ENCODE data around the gene TMEM215. TPM values are rescaled to one million over a fixed set of nuclear protein-coding genes. Genes with fewer than 3 reads are reported as not detected.

TMEM215 gene
- total RNA-seq, 1 donor from 2014 or later, result not detected

DNA sequence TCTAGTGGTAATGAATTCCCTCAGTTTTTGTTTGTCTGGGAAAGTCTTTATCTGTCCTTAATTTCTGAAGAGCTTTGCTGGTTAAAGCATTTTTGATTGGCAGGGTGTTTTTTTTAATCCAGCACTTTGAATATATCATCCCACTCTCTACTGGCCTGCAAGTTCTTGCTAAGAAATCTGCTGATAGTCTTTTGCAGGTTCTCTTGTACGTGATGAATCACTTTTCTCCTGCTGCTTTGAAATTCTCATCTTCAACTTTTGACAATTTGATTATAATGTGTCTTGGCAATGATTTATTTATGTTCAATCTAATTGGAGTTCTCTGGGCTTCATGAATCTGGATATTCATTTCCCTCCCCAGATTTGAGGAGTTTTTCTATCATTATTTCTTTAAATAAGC is 8.1 kb upstream of the TMEM215 start:
- Mint-ChIP-seq H3K36me3 (no peaks in the 10 kb centered on the region), H3K27me3 (ENCODE audit: insufficient read depth, low read depth) (peaks cover 8% of the 10 kb centered on the region), H3K4me1 (no peaks in the 10 kb centered on the region), H3K9me3 (peaks cover 3% of the 10 kb centered on the region), H3K4me3 (no peak overlapping the region), H3K27ac (no peak overlapping the region)
- Histone ChIP-seq H2AFZ (replicated peaks) (no peak overlapping the region), H3K9ac (no peak overlapping the region), H3F3A (ENCODE audit: low read depth) (no peaks in the 10 kb centered on the region), H3K27me3 (peaks cover 23% of the 10 kb centered on the region), H3K79me2 (ENCODE audit: low read depth) (no peaks in the 10 kb centered on the region), H4K20me1 (ENCODE audit: low read depth) (no peaks in the 10 kb centered on the region), H3K9me3 (ENCODE audit: low read depth) (peaks cover 4% of the 10 kb centered on the region), H3K4me1 (no peaks in the 10 kb centered on the region), H3K4me2 (no peak overlapping the region), H3K4me3 (no peak overlapping the region), H3K27ac (no peak overlapping the region), H3K36me3 (no peaks in the 10 kb centered on the region)
- no peak for TF ChIP-seq EZH2 (IDR thresholded peaks at IDR 0.05)
- TF ChIP-seq EZH2phosphoT487 (IDR thresholded peaks at IDR 0.05), result no peak
- TF ChIP-seq, protein P1, sequence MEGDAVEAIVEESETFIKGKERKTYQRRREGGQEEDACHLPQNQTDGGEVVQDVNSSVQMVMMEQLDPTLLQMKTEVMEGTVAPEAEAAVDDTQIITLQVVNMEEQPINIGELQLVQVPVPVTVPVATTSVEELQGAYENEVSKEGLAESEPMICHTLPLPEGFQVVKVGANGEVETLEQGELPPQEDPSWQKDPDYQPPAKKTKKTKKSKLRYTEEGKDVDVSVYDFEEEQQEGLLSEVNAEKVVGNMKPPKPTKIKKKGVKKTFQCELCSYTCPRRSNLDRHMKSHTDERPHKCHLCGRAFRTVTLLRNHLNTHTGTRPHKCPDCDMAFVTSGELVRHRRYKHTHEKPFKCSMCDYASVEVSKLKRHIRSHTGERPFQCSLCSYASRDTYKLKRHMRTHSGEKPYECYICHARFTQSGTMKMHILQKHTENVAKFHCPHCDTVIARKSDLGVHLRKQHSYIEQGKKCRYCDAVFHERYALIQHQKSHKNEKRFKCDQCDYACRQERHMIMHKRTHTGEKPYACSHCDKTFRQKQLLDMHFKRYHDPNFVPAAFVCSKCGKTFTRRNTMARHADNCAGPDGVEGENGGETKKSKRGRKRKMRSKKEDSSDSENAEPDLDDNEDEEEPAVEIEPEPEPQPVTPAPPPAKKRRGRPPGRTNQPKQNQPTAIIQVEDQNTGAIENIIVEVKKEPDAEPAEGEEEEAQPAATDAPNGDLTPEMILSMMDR (IDR thresholded peaks at IDR 0.05), result no peak
- DNase-seq (ENCODE audit: low spot score), result no peak

DNA sequence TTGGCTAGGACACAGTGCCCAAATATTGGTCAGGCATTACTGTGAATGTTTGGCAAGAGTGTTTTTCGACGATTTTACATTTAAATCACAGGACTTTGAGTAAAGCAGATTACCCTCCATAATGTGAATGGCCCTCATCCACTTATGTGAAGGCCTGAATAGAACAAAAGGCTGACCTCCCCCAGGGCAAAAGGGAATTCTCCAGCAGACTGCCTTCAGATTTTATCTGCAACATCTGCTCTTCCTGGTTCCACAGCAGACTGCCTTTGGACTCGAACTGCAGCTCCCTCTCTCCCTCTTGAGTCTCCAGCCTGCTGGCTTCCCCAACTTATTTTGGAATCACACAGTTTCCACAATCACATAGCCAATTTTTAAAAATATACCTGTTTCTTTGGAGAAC is 7.1 kb upstream of the TMEM215 start:
- H3K27ac ChIP-seq, result no peak overlapping the region
- no peak overlapping the region for H3K4me2 ChIP-seq
- no peaks in the 10 kb centered on the region for H3K4me1 ChIP-seq
- H3K36me3 Mint-ChIP-seq, result no peaks in the 10 kb centered on the region
- no peaks in the 10 kb centered on the region for H4K20me1 ChIP-seq (ENCODE audit: low read depth)
- no peaks in the 10 kb centered on the region for H3F3A ChIP-seq (ENCODE audit: low read depth)
- H3K9ac ChIP-seq, result no peak overlapping the region
- H3K4me3 ChIP-seq, result no peak overlapping the region
- H3K27ac Mint-ChIP-seq, result no peak overlapping the region
- no peak for DNase-seq (ENCODE audit: low spot score)
- no peaks in the 10 kb centered on the region for H3K36me3 ChIP-seq
- H3K79me2 ChIP-seq (ENCODE audit: low read depth), result no peaks in the 10 kb centered on the region
- H3K4me3 Mint-ChIP-seq, result no peak overlapping the region
- TF ChIP-seq, protein P1 (IDR thresholded peaks at IDR 0.05), result no peak
- no peak for TF ChIP-seq EZH2 (IDR thresholded peaks at IDR 0.05)
- no peak for TF ChIP-seq EZH2phosphoT487 (IDR thresholded peaks at IDR 0.05)
- peaks cover 4% of the 10 kb centered on the region for H3K9me3 ChIP-seq (ENCODE audit: low read depth)
- H3K27me3 ChIP-seq, result peaks cover 32% of the 10 kb centered on the region
- H3K4me1 Mint-ChIP-seq, result no peaks in the 10 kb centered on the region
- no peak overlapping the region for H2AFZ ChIP-seq (replicated peaks)
- peaks cover 3% of the 10 kb centered on the region for H3K9me3 Mint-ChIP-seq
- peaks cover 11% of the 10 kb centered on the region for H3K27me3 Mint-ChIP-seq (ENCODE audit: insufficient read depth, low read depth)

DNA sequence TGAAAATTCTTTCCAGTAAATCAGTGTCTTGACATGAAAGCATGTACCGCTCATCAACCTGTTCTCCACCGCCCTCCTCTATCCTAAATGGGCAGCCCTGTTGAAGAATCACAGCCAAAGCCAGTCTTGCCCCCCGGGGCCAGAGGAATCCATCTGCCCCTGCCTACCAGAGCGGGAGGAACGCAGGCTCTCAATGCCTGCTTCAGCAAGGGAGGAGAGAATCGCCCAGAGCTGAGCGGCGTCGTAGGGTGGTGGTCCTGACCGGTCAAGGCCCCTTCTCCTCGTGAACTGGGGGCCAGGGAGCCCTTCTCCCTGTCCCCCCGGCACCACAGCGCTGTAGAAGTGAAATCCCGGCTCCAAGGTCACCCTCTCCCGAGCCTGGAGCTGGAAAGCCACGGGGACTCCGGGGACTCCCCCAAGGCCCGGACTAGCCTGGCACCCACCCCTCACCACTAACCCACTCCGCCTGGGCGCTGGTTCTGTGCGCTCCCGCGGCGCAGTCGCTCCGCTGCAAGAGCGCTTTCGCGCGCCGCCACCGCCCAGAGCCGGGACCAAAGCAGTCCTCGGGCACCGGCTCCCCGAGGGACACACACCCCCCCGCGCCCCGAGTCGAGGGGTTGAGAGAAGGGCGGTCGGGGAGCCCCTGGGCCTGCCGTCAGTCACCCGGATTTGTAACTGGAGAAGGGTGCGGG is 718 bp upstream of the TMEM215 start:
- H3F3A ChIP-seq (ENCODE audit: low read depth), result peaks cover 4% of the 10 kb centered on the region
- H3K36me3 ChIP-seq, result no peaks in the 10 kb centered on the region
- Mint-ChIP-seq H3K27me3 (ENCODE audit: insufficient read depth, low read depth) (peaks cover 35% of the 10 kb centered on the region), H3K9me3 (no peaks in the 10 kb centered on the region), H3K4me1 (peaks cover 2% of the 10 kb centered on the region), H3K27ac (no peak overlapping the region), H3K4me3 (peak overlapping the region; percentile 81), H3K36me3 (no peaks in the 10 kb centered on the region)
- peaks cover 96% of the 10 kb centered on the region for H3K27me3 ChIP-seq
- peak overlapping the region; percentile 83 for H3K4me2 ChIP-seq
- H3K9ac ChIP-seq, result no peak overlapping the region
- H3K4me1 ChIP-seq, result no peaks in the 10 kb centered on the region
- peak; percentile 52 for DNase-seq (ENCODE audit: low spot score)
- no peaks in the 10 kb centered on the region for H3K9me3 ChIP-seq (ENCODE audit: low read depth)
- no peak overlapping the region for H3K27ac ChIP-seq
- peak; percentile 85 for TF ChIP-seq EZH2phosphoT487 (IDR thresholded peaks at IDR 0.05)
- TF ChIP-seq, protein P1 (IDR thresholded peaks at IDR 0.05), result no peak
- no peak for TF ChIP-seq EZH2 (IDR thresholded peaks at IDR 0.05)
- H3K79me2 ChIP-seq (ENCODE audit: low read depth), result no peaks in the 10 kb centered on the region
- H4K20me1 ChIP-seq (ENCODE audit: low read depth), result no peaks in the 10 kb centered on the region
- H3K4me3 ChIP-seq, result peak overlapping the region; percentile 52
- peak overlapping the region; percentile 95 for H2AFZ ChIP-seq (replicated peaks)

All from neural progenitor cell (in vitro differentiated cells).